HepG2 (cell line): ENCODE measurements around the gene MVP. TPM values are rescaled to one million over a fixed set of nuclear protein-coding genes. Genes with fewer than 3 reads are reported as not detected.

Experiments used
- ARID2 ChIP-seq: sonication (generic); formaldehyde crosslinking; IDR thresholded peaks from 2 replicates; pipeline ENCODE4 v1.8.1; 2022; ENCODE audit warnings: mild to moderate bottlenecking, missing genetic modification reagents, borderline replicate concordance
- CBX1 ChIP-seq: IDR thresholded peaks from one replicate; pipeline ENCODE4 v1.6.1; 2016; ENCODE audit warnings: antibody characterized with exemption, low read depth
- DPF2 ChIP-seq: sonication (generic); formaldehyde crosslinking; IDR thresholded peaks from 2 replicates; pipeline ENCODE4 v1.4.0; 2020; ENCODE audit warnings: mild to moderate bottlenecking, low read depth, missing genetic modification reagents, borderline replicate concordance
- ELF3 ChIP-seq: IDR thresholded peaks from 2 replicates; pipeline ENCODE4 v1.6.1; 2016; ENCODE audit warnings: missing genetic modification reagents, missing compliant biosample characterization
- MTA1 ChIP-seq: sonication (generic); formaldehyde crosslinking; IDR thresholded peaks from 2 replicates; pipeline ENCODE4 v1.4.0; 2020; ENCODE audit warnings: missing genetic modification reagents, mild to moderate bottlenecking, borderline replicate concordance
- MTERF4 ChIP-seq: sonication (generic); formaldehyde crosslinking; IDR thresholded peaks from 2 replicates; pipeline ENCODE4 v1.8.0; 2023; ENCODE audit warnings: mild to moderate bottlenecking, missing genetic modification reagents
- NCOR1 ChIP-seq: fragments of 200-600 bp; sonication (generic); IDR thresholded peaks from 2 replicates; pipeline ENCODE4 v1.7.0; 2017; ENCODE audit warnings: antibody characterized with exemption, low read length, borderline replicate concordance
- NFKBIZ ChIP-seq: IDR thresholded peaks from 2 replicates; pipeline ENCODE4 v1.6.1; 2018; ENCODE audit warnings: missing genetic modification reagents, missing compliant biosample characterization
- NFYB ChIP-seq: sonication (generic); formaldehyde crosslinking; IDR thresholded peaks from 2 replicates; pipeline ENCODE4 v1.4.0; 2020; ENCODE audit warnings: missing genetic modification reagents
- POGK ChIP-seq: sonication (generic); formaldehyde crosslinking; conservative IDR thresholded peaks from 2 replicates; pipeline ENCODE4 v1.8.0; 2022; ENCODE audit warnings: mild to moderate bottlenecking, moderate library complexity, missing genetic modification reagents
- RORA ChIP-seq: sonication (generic); formaldehyde crosslinking; IDR thresholded peaks from 2 replicates; pipeline ENCODE4 v1.5.0; 2020; ENCODE audit warnings: mild to moderate bottlenecking, missing genetic modification reagents, moderate library complexity
- SPEN ChIP-seq: sonication (generic); formaldehyde crosslinking; IDR thresholded peaks from 2 replicates; pipeline ENCODE4 v1.5.1; 2020; ENCODE audit warnings: low read depth, mild to moderate bottlenecking, missing genetic modification reagents
- THAP11 ChIP-seq: IDR thresholded peaks from 2 replicates; pipeline ENCODE4 v1.6.1; 2016; ENCODE audit warnings: missing biosample characterization, missing genetic modification reagents
- TOPORS ChIP-seq: sonication (generic); formaldehyde crosslinking; IDR thresholded peaks from 2 replicates; pipeline ENCODE4 v1.8.0; 2023; ENCODE audit warnings: mild to moderate bottlenecking, missing genetic modification reagents
- YY1 ChIP-seq: IDR thresholded peaks from 2 replicates; pipeline ENCODE4 v1.6.1; 2011; ENCODE audit warnings: low read length, low read depth, moderate library complexity, mild to moderate bottlenecking; ENCODE audit not compliant: insufficient read depth, insufficient replicate concordance
- ZNF331 ChIP-seq: sonication (generic); formaldehyde crosslinking; IDR thresholded peaks from 2 replicates; pipeline ENCODE4 v1.4.0; 2020; ENCODE audit warnings: missing genetic modification reagents
- ZNF644 ChIP-seq: IDR thresholded peaks from 2 replicates; pipeline ENCODE4 v1.6.1; 2016; ENCODE audit warnings: low read depth
- ZSCAN25 ChIP-seq: sonication (generic); formaldehyde crosslinking; IDR thresholded peaks from 2 replicates; pipeline ENCODE4 v1.8.0; 2022; ENCODE audit warnings: mild to moderate bottlenecking, missing genetic modification reagents
- polyA plus RNA-seq, 8 experiments: library from polyadenylated mRNA; depleted of rRNA in 3 of 8; stranded (reverse) in 7 of 8; unstranded in 1 of 8; fragments of >200 nt; fragmentation: Illumina TruSeq in 4 of 8; extraction: Trizol in 4 of 8; gene quantifications; 2 replicates each; pipeline versions ENCODE4 v1.2.1 to v1.2.3, GENCODE V29; 2011 to 2016; ENCODE audit warnings: low read depth in 4 of 8, missing spikeins in 1 of 8, mixed read lengths in 1 of 8; ENCODE audit not compliant: insufficient read depth in 1 of 8
- total RNA-seq, 5 experiments: library from RNA; depleted of rRNA; stranded (reverse); fragments of >200 nt; fragmentation: Illumina TruSeq; extraction: Trizol; gene quantifications; 2 replicates each; pipeline ENCODE4 v1.2.3, GENCODE V29; 2016; ENCODE audit warnings: low read depth in 1 of 5
- TF ChIP-seq, protein P1 (sequence below): sonication (generic); formaldehyde crosslinking; IDR thresholded peaks from 2 replicates; pipeline ENCODE4 v1.5.1; 2020; ENCODE audit warnings: missing genetic modification reagents, mild to moderate bottlenecking, borderline replicate concordance
- TF ChIP-seq, protein P2 (sequence below): sonication (generic); formaldehyde crosslinking; IDR thresholded peaks from 2 replicates; pipeline ENCODE4 v1.8.1; 2023; ENCODE audit warnings: missing genetic modification reagents, mild to moderate bottlenecking, borderline replicate concordance
- TF ChIP-seq, protein P3 (sequence below), 2 experiments: sonication (generic) in 1 of 2; formaldehyde crosslinking in 1 of 2; IDR thresholded peaks; 2 replicates each; pipeline versions ENCODE4 v1.5.1 to v1.6.1; 2011 to 2020; ENCODE audit warnings: borderline replicate concordance in 1 of 2, low read depth in 1 of 2, low read length in 1 of 2, mild to moderate bottlenecking in 1 of 2, missing genetic modification reagents in 1 of 2, moderate library complexity in 1 of 2

The MVP gene
- total and polyA plus RNA-seq, 2 of the 13 experiments (the other 11 are each of a cell fraction or from before 2014, with no cell fraction given): 22.9 to 43.5 TPM

- TF ChIP-seq ELF3 (CRISPR knock-in tag) (no peak), ZNF644 (CRISPR knock-in tag) (0 out of 2 replicates have a peak, but pooled peaks have one; percentile 7), SPEN (CRISPR knock-in tag) (peak; percentile 37; the same call in 1 of the 2 replicates), MTERF4 (CRISPR knock-in tag) (0 out of 2 replicates have a peak, but pooled peaks have one; percentile 24), NFKBIZ (no peak; the same call in 1 of the 2 replicates), YY1 (peak; percentile 78), ZSCAN25 (CRISPR knock-in tag) (no peak; the same call in none of the 2 replicates), TOPORS (no peak), ARID2 (CRISPR knock-in tag) (no peak), RORA (CRISPR knock-in tag) (no peak), ZNF331 (CRISPR knock-in tag) (0 out of 2 replicates have a peak, but pooled peaks have one; percentile 17), THAP11 (CRISPR knock-in tag) (no peak), POGK (CRISPR knock-in tag) (no peak), DPF2 (CRISPR knock-in tag) (0 out of 2 replicates have a peak, but pooled peaks have one; percentile 5), NFYB (CRISPR knock-in tag) (peak; percentile 81), CBX1 (no peak), NCOR1 (no peak), MTA1 (CRISPR knock-in tag) (0 out of 2 replicates have a peak, but pooled peaks have one; percentile 25)
- TF ChIP-seq, protein P1, sequence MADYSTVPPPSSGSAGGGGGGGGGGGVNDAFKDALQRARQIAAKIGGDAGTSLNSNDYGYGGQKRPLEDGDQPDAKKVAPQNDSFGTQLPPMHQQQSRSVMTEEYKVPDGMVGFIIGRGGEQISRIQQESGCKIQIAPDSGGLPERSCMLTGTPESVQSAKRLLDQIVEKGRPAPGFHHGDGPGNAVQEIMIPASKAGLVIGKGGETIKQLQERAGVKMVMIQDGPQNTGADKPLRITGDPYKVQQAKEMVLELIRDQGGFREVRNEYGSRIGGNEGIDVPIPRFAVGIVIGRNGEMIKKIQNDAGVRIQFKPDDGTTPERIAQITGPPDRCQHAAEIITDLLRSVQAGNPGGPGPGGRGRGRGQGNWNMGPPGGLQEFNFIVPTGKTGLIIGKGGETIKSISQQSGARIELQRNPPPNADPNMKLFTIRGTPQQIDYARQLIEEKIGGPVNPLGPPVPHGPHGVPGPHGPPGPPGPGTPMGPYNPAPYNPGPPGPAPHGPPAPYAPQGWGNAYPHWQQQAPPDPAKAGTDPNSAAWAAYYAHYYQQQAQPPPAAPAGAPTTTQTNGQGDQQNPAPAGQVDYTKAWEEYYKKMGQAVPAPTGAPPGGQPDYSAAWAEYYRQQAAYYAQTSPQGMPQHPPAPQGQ: peak; percentile 35; the same call in 1 of the 2 replicates
- TF ChIP-seq, protein P2, sequence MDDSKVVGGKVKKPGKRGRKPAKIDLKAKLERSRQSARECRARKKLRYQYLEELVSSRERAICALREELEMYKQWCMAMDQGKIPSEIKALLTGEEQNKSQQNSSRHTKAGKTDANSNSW (CRISPR knock-in tag): no peak
- TF ChIP-seq, protein P3, sequence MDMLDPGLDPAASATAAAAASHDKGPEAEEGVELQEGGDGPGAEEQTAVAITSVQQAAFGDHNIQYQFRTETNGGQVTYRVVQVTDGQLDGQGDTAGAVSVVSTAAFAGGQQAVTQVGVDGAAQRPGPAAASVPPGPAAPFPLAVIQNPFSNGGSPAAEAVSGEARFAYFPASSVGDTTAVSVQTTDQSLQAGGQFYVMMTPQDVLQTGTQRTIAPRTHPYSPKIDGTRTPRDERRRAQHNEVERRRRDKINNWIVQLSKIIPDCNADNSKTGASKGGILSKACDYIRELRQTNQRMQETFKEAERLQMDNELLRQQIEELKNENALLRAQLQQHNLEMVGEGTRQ (IDR thresholded peaks at IDR 0.05; ENCODE audit: low read depth, low read length): no peak
- TF ChIP-seq, protein P3 (CRISPR knock-in tag; IDR thresholded peaks at IDR 0.05; ENCODE audit: borderline replicate concordance): no peak
Measured at GRCh38 chr16:29811170-29811895, 8.9 kb upstream of the MVP start (continued).
